Body of pancreas (tissue), 4 donors: Measurements from ENCODE around the gene PKLR. TPM values are rescaled to one million over a fixed set of nuclear protein-coding genes. Genes with fewer than 3 reads are reported as not detected.

Source experiments
- ATAC-seq: fragments of 150-250 bp; one replicate; pipeline ENCODE4 v1.9.1; 2016
- DNase-seq, 4 donors: peaks; one replicate each; pipeline ENCODE4 v3.0.0-alpha.2; 2019
- H3K27ac ChIP-seq, 4 donors: fragments of 200-600 bp; sonication (generic); 1 replicate in 3 of 4; 2 replicates in 1 of 4; pipeline versions ENCODE4 v1.5.1 to v1.6.1; 2016 to 2019; ENCODE audit warnings: mild to moderate bottlenecking in 1 of 4, mixed read lengths in 1 of 4, moderate library complexity in 1 of 4
- H3K27me3 ChIP-seq, 2 donors: fragments of 200-600 bp; sonication (generic); one replicate each; pipeline ENCODE4 v1.6.0; 2016; ENCODE audit warnings: mild to moderate bottlenecking in 1 of 2
- H3K36me3 ChIP-seq, 2 donors: fragments of 200-600 bp; sonication (generic); replicated peaks in 1 of 2; 2 replicates each; pipeline ENCODE4 v1.5.1; 2016; ENCODE audit warnings: low read depth in 2 of 2; ENCODE audit not compliant: insufficient read depth in 1 of 2
- H3K4me1 ChIP-seq: fragments of 200-600 bp; sonication (generic); one replicate; pipeline ENCODE4 v1.6.0; 2016
- H3K4me3 ChIP-seq, 2 donors: fragments of 200-600 bp; sonication (generic); 1 replicate in 1 of 2; 2 replicates in 1 of 2; pipeline ENCODE4 v1.5.1; 2016 to 2019
- H3K9me3 ChIP-seq, 3 donors: fragments of 200-600 bp; sonication (generic); 1 replicate in 2 of 3; 2 replicates in 1 of 3; pipeline ENCODE4 v1.5.1; 2016
- CTCF ChIP-seq, 7 experiments: fragments of 450-650 bp in 4 of 7; fragments of 200-600 bp in 3 of 7; sonication (generic) in 3 of 7; IDR thresholded peaks; one replicate each; pipeline ENCODE4 v1.5.1; 2016 to 2019; ENCODE audit warnings: antibody characterized with exemption in 7 of 7
- POLR2A ChIP-seq, 3 donors: fragments of 450-650 bp; IDR thresholded peaks; one replicate each; pipeline ENCODE4 v1.6.1; 2016; ENCODE audit warnings: antibody characterized with exemption in 3 of 3, mild to moderate bottlenecking in 2 of 3
- WGBS, 2 donors: methylation state at CpG; one replicate each; pipeline ENCODE4 v1.1.5; 2017; 5-methylcytosine and 5-hydroxymethylcytosine counted together
- intact Hi-C: fragments of 100-400 bp; cut with DNase I; formaldehyde crosslinking; loops from one replicate; pipeline ENCODE4 v1.15.1; 2023
- microRNA counts, 2 donors: library from miRNA; unstranded; fragments of <30 nt; microRNA quantifications; one replicate each; lab custom pipeline; 2017
- microRNA-seq, 2 donors: library from miRNA; unstranded; fragments of <30 nt; microRNA quantifications; one replicate each; pipeline ENCODE4, GENCODE V29; 2016; ENCODE audit warnings: borderline number of aligned reads in 2 of 2, borderline replicate concordance in 2 of 2
- total RNA-seq, 2 donors: library from RNA; depleted of rRNA; stranded (reverse); fragments of >200 nt; gene quantifications; one replicate each; pipeline ENCODE4 v1.1.0, GENCODE V29; 2016

The PKLR gene
- total RNA-seq, 2 donors from 2014 or later = not detected

DNA sequence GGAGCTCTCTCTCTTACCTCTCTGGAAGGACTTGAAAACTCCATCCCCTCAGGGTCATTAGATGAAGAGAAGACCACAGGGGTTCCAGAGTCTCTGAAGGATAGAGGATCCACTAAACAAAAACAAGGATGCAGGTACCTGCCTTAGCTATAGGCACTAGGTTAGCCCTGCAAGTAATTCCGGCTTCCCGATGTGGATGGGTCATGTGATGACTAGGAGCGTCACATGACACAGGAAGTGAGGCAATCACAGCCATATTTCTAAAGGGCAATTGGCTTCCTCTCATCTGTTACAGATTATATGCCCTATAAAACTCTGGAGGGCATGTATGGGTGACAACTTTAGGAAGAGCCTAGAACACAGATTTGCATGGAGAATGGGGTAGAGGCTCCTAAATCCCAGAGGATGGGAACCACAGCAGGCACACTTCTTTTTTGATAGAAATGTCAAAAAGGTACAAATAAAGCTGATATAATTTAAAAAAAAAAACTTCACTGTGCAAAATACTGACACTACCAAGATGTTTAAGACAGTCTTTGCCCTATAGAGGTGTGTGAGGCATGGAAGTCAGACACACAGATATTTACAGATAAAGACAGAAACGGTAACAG lies 60.1 kb downstream of the PKLR start:
- no peak for TF ChIP-seq POLR2A (IDR thresholded peaks at IDR 0.05)
- TF ChIP-seq CTCF (IDR thresholded peaks at IDR 0.05) = no peak
- WGBS, 2 donors = 5 to 7% methylated on average over 4 of the region's 4 CpGs
- peak; percentile 43 for ATAC-seq
- DNase-seq = peak; percentile 72 to 86 (median 81)
- Histone ChIP-seq H3K27me3 (no peaks in the 10 kb centered on the region), H3K9me3 (no peaks in the 10 kb centered on the region), H3K4me1 (peaks cover 33% of the 10 kb centered on the region), H3K27ac (peak overlapping the region in 1 of 4 donors; percentile 53), H3K36me3 (peaks cover 0 to 2% of the 10 kb centered on the region in 2 donors), H3K4me3 (no peak overlapping the region)
- intact Hi-C loops = no loop called here

MicroRNA genes within 50 kb of the gene (microRNA counts, 767-probe panel; counts per million panel counts)
- 0 to 736 counts per million in 2 donors for microRNA hsa-miR-555 (lab: Ali Mortazavi, UCI)

Small RNA genes lying within 50 kb of the gene (microRNA-seq; reads per million reads assigned to microRNA genes)
- gene MIR555 = 0 reads per million in 2 donors

Other genes with a start within 250 kb of the PKLR start
- 1 to 10 TPM; 4.7 to 5.6 TPM for gene EFNA4, start 237.7 kb downstream of the PKLR start, total RNA-seq
- gene EFNA3, start 222.6 kb downstream of the PKLR start, total RNA-seq = 1 to 10 TPM in 1 of 2 donors, not detected in 1; 1.8 TPM
- gene EFNA1, start 173.6 kb downstream of the PKLR start, total RNA-seq = 10 to 100 TPM; 10.5 to 20.2 TPM
- gene SLC50A1, start 165.6 kb downstream of the PKLR start, total RNA-seq = 10 to 100 TPM; 13.7 to 25.7 TPM
- 100 to 1,000 TPM in 1 of 2 donors, 1 to 10 TPM in 1; 6.2 to 106 TPM for gene DPM3, start 160.9 kb downstream of the PKLR start, total RNA-seq
- gene KRTCAP2, start 128.1 kb downstream of the PKLR start, total RNA-seq = 10 to 100 TPM; 46.4 to 71.5 TPM
- gene TRIM46, start 127.6 kb downstream of the PKLR start, total RNA-seq = under 1 TPM in 1 of 2 donors, not detected in 1; 0.26 TPM
- gene THBS3, start 93.5 kb downstream of the PKLR start, total RNA-seq = 10 to 100 TPM; 15.0 to 21.1 TPM
- gene MTX1, start 92.7 kb downstream of the PKLR start, total RNA-seq = 10 to 100 TPM in 1 of 2 donors, 1 to 10 TPM in 1; 5.9 to 16.3 TPM
- 10 to 100 TPM in 1 of 2 donors, 1 to 10 TPM in 1; 6.2 to 12.2 TPM for gene ENTREP3, start 46.0 kb downstream of the PKLR start, total RNA-seq
- gene SCAMP3, start 39.1 kb downstream of the PKLR start, total RNA-seq = 10 to 100 TPM; 36.8 to 38.9 TPM
- gene CLK2, start 27.9 kb downstream of the PKLR start, total RNA-seq = 10 to 100 TPM; 36.6 to 40.7 TPM
- gene HCN3, start 24.0 kb downstream of the PKLR start, total RNA-seq = 1 to 10 TPM; 1.3 to 2.9 TPM
- 10 to 100 TPM; 59.7 to 94.3 TPM for gene FDPS, start 7.4 kb upstream of the PKLR start, total RNA-seq
- 10 to 100 TPM; 19.4 to 21.3 TPM for gene RUSC1, start 19.5 kb upstream of the PKLR start, total RNA-seq